Trophoblast cell (in vitro differentiated cells and primary cell): ENCODE measurements around the gene CRISPLD2.

Experiments used
- DNase-seq, 2 donors: peaks; one replicate each; pipeline ENCODE4 v3.0.0-alpha.2; 2016
- H2AFZ ChIP-seq: 2 replicates; pipeline ENCODE4 v1.6.1; 2013; ENCODE audit warnings: low read length, moderate library complexity, mild to moderate bottlenecking; ENCODE audit not compliant: insufficient read depth, poor library complexity
- H2AK5ac ChIP-seq: 2 replicates; pipeline ENCODE4 v1.6.1; 2013; ENCODE audit warnings: mild to moderate bottlenecking, low read length
- H2BK120ac ChIP-seq: 2 replicates; pipeline ENCODE4 v1.6.1; 2013; ENCODE audit warnings: low read length, mild to moderate bottlenecking, moderate library complexity; ENCODE audit not compliant: insufficient read depth, poor library complexity
- H2BK12ac ChIP-seq: 2 replicates; pipeline ENCODE4 v1.6.1; 2013; ENCODE audit warnings: mild to moderate bottlenecking, low read length, moderate library complexity
- H2BK5ac ChIP-seq: 2 replicates; pipeline ENCODE4 v1.6.1; 2013; ENCODE audit warnings: low read length, low read depth, moderate library complexity, mild to moderate bottlenecking; ENCODE audit not compliant: poor library complexity
- H3K14ac ChIP-seq: 2 replicates; pipeline ENCODE4 v1.6.1; 2013; ENCODE audit warnings: mild to moderate bottlenecking, low read length
- H3K18ac ChIP-seq: 2 replicates; pipeline ENCODE4 v1.6.1; 2013; ENCODE audit warnings: mild to moderate bottlenecking, low read length
- H3K23ac ChIP-seq: 2 replicates; pipeline ENCODE4 v1.6.1; 2013; ENCODE audit warnings: low read length
- H3K27ac ChIP-seq: 2 replicates; pipeline ENCODE4 v1.5.1; 2013; ENCODE audit warnings: low read depth, mild to moderate bottlenecking, inconsistent platforms, low read length, moderate library complexity
- H3K27me3 ChIP-seq: 2 replicates; pipeline ENCODE4 v1.6.1; 2013; ENCODE audit warnings: inconsistent platforms, mild to moderate bottlenecking, low read length, moderate library complexity; ENCODE audit not compliant: insufficient read depth
- H3K36me3 ChIP-seq, 2 experiments: 1 replicate in 1 of 2; 2 replicates in 1 of 2; pipeline ENCODE4 v1.6.1; 2013; ENCODE audit warnings: low read length in 2 of 2, mild to moderate bottlenecking in 2 of 2, moderate library complexity in 1 of 2; ENCODE audit not compliant: insufficient read depth in 2 of 2, control insufficient read depth in 1 of 2
- H3K4ac ChIP-seq: 2 replicates; pipeline ENCODE4 v1.6.1; 2013; ENCODE audit warnings: low read depth, mild to moderate bottlenecking, low read length, moderate library complexity
- H3K4me1 ChIP-seq, 2 experiments: 1 replicate in 1 of 2; 2 replicates in 1 of 2; pipeline ENCODE4 v1.6.1; 2013; ENCODE audit warnings: low read length in 2 of 2, mild to moderate bottlenecking in 2 of 2, moderate library complexity in 1 of 2; ENCODE audit not compliant: insufficient read depth in 2 of 2, control insufficient read depth in 1 of 2
- H3K4me2 ChIP-seq: 2 replicates; pipeline ENCODE4 v1.6.1; 2013; ENCODE audit warnings: inconsistent platforms, mild to moderate bottlenecking, low read length, moderate library complexity
- H3K4me3 ChIP-seq: 2 replicates; pipeline ENCODE4 v1.5.1; 2013; ENCODE audit warnings: mild to moderate bottlenecking, low read depth, low read length, inconsistent platforms
- H3K79me1 ChIP-seq: one replicate; pipeline ENCODE4 v1.6.1; 2013; ENCODE audit warnings: low read length
- H3K79me2 ChIP-seq: 2 replicates; pipeline ENCODE4 v1.6.1; 2013; ENCODE audit warnings: low read length, mild to moderate bottlenecking; ENCODE audit not compliant: control insufficient read depth, insufficient read depth, poor library complexity
- H3K9ac ChIP-seq: 2 replicates; pipeline ENCODE4 v1.6.1; 2013; ENCODE audit warnings: mild to moderate bottlenecking, low read length
- H3K9me3 ChIP-seq: 2 replicates; pipeline ENCODE4 v1.6.1; 2013; ENCODE audit warnings: low read depth, mild to moderate bottlenecking, control low read depth, inconsistent platforms, low read length; ENCODE audit not compliant: insufficient read depth
- H4K12ac ChIP-seq: 2 replicates; pipeline ENCODE4 v1.6.1; 2013; ENCODE audit warnings: low read depth, mild to moderate bottlenecking, low read length, moderate library complexity
- H4K8ac ChIP-seq: 2 replicates; pipeline ENCODE4 v1.6.1; 2013; ENCODE audit warnings: low read depth, mild to moderate bottlenecking, low read length, moderate library complexity
- H4K91ac ChIP-seq: one replicate; pipeline ENCODE4 v1.6.1; 2013; ENCODE audit warnings: low read depth, mild to moderate bottlenecking, low read length, moderate library complexity
- WGBS: extraction: QIAGEN DNeasy Blood & Tissue Kit; methylation state at CpG from one replicate; pipeline ENCODE4 v1.1.7; 2013; ENCODE audit warnings: missing lambda C conversion rate; ENCODE audit not compliant: insufficient read length, insufficient coverage; ENCODE audit errors: extremely low coverage; 5-methylcytosine and 5-hydroxymethylcytosine counted together

CRISPLD2 gene

DNA sequence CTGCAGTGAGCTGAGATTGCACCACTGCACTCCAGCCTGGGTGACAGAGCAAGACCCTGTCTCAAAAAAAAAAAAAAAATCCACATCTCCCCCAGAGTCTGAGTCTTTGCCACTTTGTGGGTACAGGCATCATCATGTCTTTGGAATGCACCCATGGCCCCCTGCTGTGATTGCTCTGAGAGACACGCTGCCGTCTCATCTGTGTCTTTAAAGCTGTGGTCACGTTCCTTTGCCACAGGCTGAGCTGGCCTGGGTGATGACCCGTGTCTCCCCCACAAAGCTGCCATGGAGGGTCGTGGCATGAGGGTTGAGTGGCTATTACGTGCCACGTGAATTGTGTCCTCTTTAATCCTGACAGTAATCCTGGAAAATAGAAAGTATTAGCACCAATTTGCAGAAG is 20.2 kb downstream of the CRISPLD2 start:
- Histone ChIP-seq H4K91ac (peak overlapping the region; percentile 34), H3K9ac (no peak overlapping the region), H3K4me1 (peaks cover 44 to 55% of the 10 kb centered on the region in 2 experiments), H4K8ac (no peak overlapping the region), H3K9me3 (no peaks in the 10 kb centered on the region), H2BK120ac (no peak overlapping the region), H3K79me1 (peaks cover 21% of the 10 kb centered on the region), H3K4ac (no peak overlapping the region), H2AK5ac (no peak overlapping the region), H3K14ac (no peak overlapping the region), H3K4me2 (no peak overlapping the region), H2BK12ac (no peak overlapping the region), H2BK5ac (no peak overlapping the region), H3K18ac (no peak overlapping the region), H3K27me3 (no peaks in the 10 kb centered on the region), H3K79me2 (peaks cover 5% of the 10 kb centered on the region), H4K12ac (no peak overlapping the region), H3K23ac (no peak overlapping the region), H3K36me3 (peaks cover 55 to 67% of the 10 kb centered on the region in 2 experiments), H2AFZ (no peak overlapping the region), H3K27ac (no peak overlapping the region), H3K4me3 (no peak overlapping the region)
- WGBS = no CpG with 5 or more reads among the region's 7 CpGs
- DNase-seq = no peak

GRCh38 chr16:84840687-84841627 is 21.2 kb downstream of the CRISPLD2 start:
- Histone ChIP-seq H3K4ac (peak overlapping the region; percentile 1), H3K9me3 (no peaks in the 10 kb centered on the region), H2BK12ac (peak overlapping the region; percentile 63), H3K23ac (no peak overlapping the region), H3K79me2 (peaks cover 5% of the 10 kb centered on the region), H3K4me1 (peaks cover 36 to 49% of the 10 kb centered on the region in 2 experiments), H4K91ac (peak overlapping the region; percentile 50), H3K9ac (no peak overlapping the region), H2BK5ac (peak overlapping the region; percentile 42), H4K8ac (peak overlapping the region; percentile 7), H3K18ac (no peak overlapping the region), H3K27me3 (no peaks in the 10 kb centered on the region), H3K36me3 (peaks cover 65 to 77% of the 10 kb centered on the region in 2 experiments), H4K12ac (no peak overlapping the region), H3K4me3 (no peak overlapping the region), H3K27ac (peak overlapping the region; percentile 67), H2AFZ (no peak overlapping the region), H3K14ac (no peak overlapping the region), H2AK5ac (no peak overlapping the region), H2BK120ac (peak overlapping the region; percentile 57), H3K79me1 (peaks cover 17% of the 10 kb centered on the region), H3K4me2 (no peak overlapping the region)
- no CpG with 5 or more reads among the region's 22 CpGs for WGBS
- DNase-seq = no peak

DNA sequence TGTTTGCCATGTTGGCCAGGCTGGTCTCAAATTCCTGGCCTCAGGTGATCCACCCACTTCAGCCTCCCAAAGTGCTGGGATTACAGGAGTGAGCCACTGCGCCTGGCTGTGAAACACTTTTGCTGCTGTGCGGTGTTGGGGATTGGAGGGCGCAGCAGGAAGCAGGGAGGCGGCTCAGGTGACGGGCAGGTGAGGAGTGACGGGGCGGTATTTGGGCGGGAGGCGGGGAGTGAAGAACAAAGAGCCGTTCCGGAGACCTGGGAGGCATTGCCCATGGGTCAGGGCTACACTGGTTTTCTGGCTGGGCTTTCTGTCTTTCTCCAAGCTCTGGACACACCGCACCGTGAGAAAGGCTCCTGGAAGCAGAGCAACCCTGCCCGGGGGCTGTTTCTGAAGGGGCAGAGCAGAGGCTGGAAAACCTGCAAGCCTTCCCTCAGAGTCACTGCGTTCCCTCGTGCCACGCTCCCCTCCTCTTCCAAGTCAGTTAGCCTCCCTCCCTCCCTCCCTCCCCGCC is 22.1 kb downstream of the CRISPLD2 start:
- H3K27ac ChIP-seq = peak overlapping the region; percentile 67
- no peaks in the 10 kb centered on the region for H3K9me3 ChIP-seq
- no peak overlapping the region for H3K4ac ChIP-seq
- no peaks in the 10 kb centered on the region for H3K27me3 ChIP-seq
- H3K79me1 ChIP-seq = peaks cover 15% of the 10 kb centered on the region
- H2AFZ ChIP-seq = no peak overlapping the region
- H3K4me1 ChIP-seq = peaks cover 33 to 41% of the 10 kb centered on the region in 2 experiments
- no peak overlapping the region for H2BK12ac ChIP-seq
- H3K36me3 ChIP-seq = peaks cover 67 to 75% of the 10 kb centered on the region in 2 experiments
- H3K23ac ChIP-seq = no peak overlapping the region
- no peak overlapping the region for H3K9ac ChIP-seq
- no peak overlapping the region for H2BK120ac ChIP-seq
- no peak overlapping the region for H3K14ac ChIP-seq
- no peak overlapping the region for H3K18ac ChIP-seq
- no peak overlapping the region for H2AK5ac ChIP-seq
- no peak overlapping the region for H3K4me3 ChIP-seq
- peak; percentile 89 to 92 for DNase-seq
- WGBS = no CpG with 5 or more reads among the region's 18 CpGs
- H3K4me2 ChIP-seq = peak overlapping the region; percentile 7
- peak overlapping the region; percentile 23 for H2BK5ac ChIP-seq
- H4K8ac ChIP-seq = peak overlapping the region; percentile 5
- peak overlapping the region; percentile 31 for H4K91ac ChIP-seq
- H4K12ac ChIP-seq = no peak overlapping the region
- peaks cover 5% of the 10 kb centered on the region for H3K79me2 ChIP-seq

- Histone ChIP-seq H4K91ac (peak overlapping the region; percentile 53), H3K9ac (no peak overlapping the region), H3K36me3 (peaks cover 68 to 74% of the 10 kb centered on the region in 2 experiments), H4K12ac (no peak overlapping the region), H3K4ac (peak overlapping the region; percentile 6), H3K79me2 (peaks cover 5% of the 10 kb centered on the region), H3K27me3 (no peaks in the 10 kb centered on the region), H3K4me2 (no peak overlapping the region), H3K4me1 (peaks cover 32 to 37% of the 10 kb centered on the region in 2 experiments), H3K14ac (peak overlapping the region; percentile 63), H3K4me3 (no peak overlapping the region), H3K23ac (no peak overlapping the region), H3K9me3 (no peaks in the 10 kb centered on the region), H2AK5ac (peak overlapping the region; percentile 64), H3K79me1 (peaks cover 12% of the 10 kb centered on the region), H2BK5ac (peak overlapping the region; percentile 48), H3K18ac (peak overlapping the region; percentile 76), H4K8ac (peak overlapping the region; percentile 37), H2AFZ (peak overlapping the region; percentile 14), H2BK12ac (peak overlapping the region; percentile 73), H2BK120ac (peak overlapping the region; percentile 18), H3K27ac (peak overlapping the region; percentile 47)
- DNase-seq = no peak
- WGBS = no CpG with 5 or more reads among the region's 18 CpGs
Observed at GRCh38 chr16:84842516-84843148, 22.8 kb downstream of the CRISPLD2 start.
